Type B pancreatic cell (in vitro differentiated cells): ENCODE data around the gene USP7. TPM values are rescaled to one million over a fixed set of nuclear protein-coding genes. Genes with fewer than 3 reads are reported as not detected.

Experiments
- total RNA-seq: library from RNA; stranded (reverse); gene quantifications from 2 replicates; pipeline ENCODE4 v1.2.1, GENCODE V29; 2021; ENCODE audit warnings: low replicate concordance

Gene USP7
- total RNA-seq, 1 donor from 2014 or later = 118 TPM

Other genes starting within 250 kb of the USP7 start
- gene TMEM186, start 166.3 kb downstream of the USP7 start, total RNA-seq = 14.2 and 18.4 TPM in 2 replicates
- 35.5 and 64.3 TPM in 2 replicates for gene PMM2, start 166.1 kb downstream of the USP7 start, total RNA-seq
- 84.6 and 88.0 TPM in 2 replicates for gene CARHSP1, start 94.9 kb downstream of the USP7 start, total RNA-seq
- gene LITAFD, start 81.6 kb downstream of the USP7 start, total RNA-seq = not detected in 2 replicates
- 58.4 and 66.2 TPM in 2 replicates for gene HAPSTR1, start 127.7 kb upstream of the USP7 start, total RNA-seq